Peyer's patch (tissue), 4 donors: ENCODE measurements around the gene SAE1.
A peak's percentile ranks its signal among the peaks of the same experiment; 100 is the strongest.

Experiments
- POLR2A ChIP-seq, 2 donors: fragments of 450-650 bp; IDR thresholded peaks; one replicate each; pipeline ENCODE4 v1.5.1; 2017; ENCODE audit warnings: antibody characterized with exemption in 2 of 2, mild to moderate bottlenecking in 2 of 2, moderate library complexity in 2 of 2
- TF ChIP-seq, protein P1 (sequence below), 6 experiments: fragments of 450-650 bp in 4 of 6; fragments of 200-600 bp in 2 of 6; sonication (generic) in 1 of 6; IDR thresholded peaks; one replicate each; pipeline ENCODE4 v1.5.1; 2017 to 2019; ENCODE audit warnings: antibody characterized with exemption in 6 of 6, mild to moderate bottlenecking in 3 of 6, moderate library complexity in 1 of 6

DNA sequence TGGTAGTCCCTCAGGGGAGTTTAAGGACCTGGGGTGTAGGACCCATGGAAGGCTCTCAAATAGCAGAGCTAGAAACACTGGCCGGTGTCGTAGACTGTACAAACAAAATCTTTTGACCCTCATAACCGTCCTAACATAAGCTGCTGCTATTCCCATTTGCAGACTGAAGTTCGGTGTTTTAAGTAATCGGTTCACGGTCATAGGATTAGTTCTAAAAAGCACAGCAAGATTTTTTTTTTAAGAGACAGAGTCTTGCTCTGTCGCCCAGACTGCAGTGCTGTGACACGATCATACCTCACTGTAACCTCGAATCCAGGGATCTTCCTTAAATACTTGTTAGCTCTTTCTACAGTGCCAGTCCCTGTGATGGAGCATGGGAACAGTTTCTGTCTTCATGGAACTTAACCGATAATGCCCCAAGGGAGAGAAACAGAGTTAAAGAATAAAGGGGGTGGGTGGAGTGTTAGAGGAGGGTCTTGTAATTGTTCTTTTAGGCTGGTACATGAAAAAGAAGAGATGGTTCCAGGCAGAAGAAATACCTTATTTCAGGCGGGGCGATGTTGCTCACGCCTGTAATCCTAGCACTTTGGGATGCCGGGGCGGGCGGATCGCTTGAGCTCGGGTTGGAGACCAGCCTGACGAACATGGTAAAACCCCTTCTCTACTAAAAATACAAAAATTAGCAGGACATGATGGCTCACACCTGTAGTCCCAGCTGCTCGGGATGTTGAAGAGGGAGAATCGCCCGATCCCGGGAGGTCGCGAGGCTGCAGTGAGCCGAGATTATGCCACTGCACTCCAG is 16.6 kb upstream of the SAE1 start:
- TF ChIP-seq, protein P1, sequence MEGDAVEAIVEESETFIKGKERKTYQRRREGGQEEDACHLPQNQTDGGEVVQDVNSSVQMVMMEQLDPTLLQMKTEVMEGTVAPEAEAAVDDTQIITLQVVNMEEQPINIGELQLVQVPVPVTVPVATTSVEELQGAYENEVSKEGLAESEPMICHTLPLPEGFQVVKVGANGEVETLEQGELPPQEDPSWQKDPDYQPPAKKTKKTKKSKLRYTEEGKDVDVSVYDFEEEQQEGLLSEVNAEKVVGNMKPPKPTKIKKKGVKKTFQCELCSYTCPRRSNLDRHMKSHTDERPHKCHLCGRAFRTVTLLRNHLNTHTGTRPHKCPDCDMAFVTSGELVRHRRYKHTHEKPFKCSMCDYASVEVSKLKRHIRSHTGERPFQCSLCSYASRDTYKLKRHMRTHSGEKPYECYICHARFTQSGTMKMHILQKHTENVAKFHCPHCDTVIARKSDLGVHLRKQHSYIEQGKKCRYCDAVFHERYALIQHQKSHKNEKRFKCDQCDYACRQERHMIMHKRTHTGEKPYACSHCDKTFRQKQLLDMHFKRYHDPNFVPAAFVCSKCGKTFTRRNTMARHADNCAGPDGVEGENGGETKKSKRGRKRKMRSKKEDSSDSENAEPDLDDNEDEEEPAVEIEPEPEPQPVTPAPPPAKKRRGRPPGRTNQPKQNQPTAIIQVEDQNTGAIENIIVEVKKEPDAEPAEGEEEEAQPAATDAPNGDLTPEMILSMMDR (IDR thresholded peaks at IDR 0.05): peak in 1 of 6 experiments; percentile 11
- no peak for TF ChIP-seq POLR2A (IDR thresholded peaks at IDR 0.05)
